HG03196 (cell line): Measurements from ENCODE around the gene TCP11.

Experiments used
- ATAC-seq: cut with Tn5 transposase; IDR thresholded peaks from one replicate; pipeline ENCODE4 v1.9.1; 2021; ENCODE audit not compliant: unreplicated experiment

Gene TCP11

DNA sequence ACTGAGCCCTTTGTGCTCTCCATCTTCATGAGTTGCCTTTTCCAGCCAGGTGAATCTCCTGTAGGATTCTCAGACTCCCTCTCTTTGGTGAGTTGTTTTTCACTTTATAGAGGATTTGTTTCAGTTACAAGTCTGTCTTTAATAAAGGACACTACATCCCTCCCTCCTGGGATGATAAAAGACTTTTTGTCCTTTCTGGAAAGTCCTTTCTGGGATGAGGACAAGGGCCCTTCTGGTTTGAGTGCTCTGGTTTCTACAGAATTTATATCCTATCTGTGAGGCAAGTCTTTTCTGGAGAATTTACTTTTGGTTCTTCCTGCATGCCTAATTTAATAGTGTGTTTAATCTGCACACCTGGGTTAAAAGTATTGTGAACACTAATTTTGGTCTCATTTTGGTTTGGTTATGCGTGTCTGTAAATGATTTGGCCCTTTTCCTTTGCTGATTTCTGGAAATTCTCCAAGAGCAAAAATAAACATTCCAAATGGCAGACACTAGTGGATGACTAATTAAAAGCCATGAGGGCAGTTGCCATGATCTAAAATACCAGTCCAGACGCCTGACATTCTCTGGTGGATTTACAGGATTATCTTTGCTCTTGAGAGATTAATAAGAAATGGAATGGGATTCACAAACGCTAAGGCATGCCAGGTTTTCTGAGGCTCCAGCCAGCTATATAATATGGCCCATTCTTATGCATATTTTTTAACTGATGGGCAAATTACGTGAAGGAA, 44.8 kb downstream of the TCP11 start:
- ATAC-seq, result no peak

DNA sequence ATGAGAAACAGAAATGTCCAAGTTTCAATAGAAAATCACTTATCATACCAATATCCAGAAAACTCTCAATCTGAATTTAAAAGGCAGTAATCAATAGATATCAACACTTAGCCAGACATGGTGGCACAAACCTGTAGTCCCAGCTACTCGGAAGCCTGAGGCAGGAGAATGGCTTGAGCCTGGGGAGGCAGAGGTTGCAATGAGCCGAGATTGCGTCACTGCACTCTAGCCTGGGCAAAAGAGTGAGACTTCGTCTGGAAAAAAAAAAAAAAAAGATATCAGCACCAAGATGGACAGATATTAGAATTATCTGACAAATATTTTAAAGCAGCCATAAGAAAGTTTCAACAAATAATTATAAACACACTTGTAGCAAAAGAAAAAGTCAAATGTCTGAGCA, 47.0 kb downstream of the TCP11 start:
- no peak for ATAC-seq

DNA sequence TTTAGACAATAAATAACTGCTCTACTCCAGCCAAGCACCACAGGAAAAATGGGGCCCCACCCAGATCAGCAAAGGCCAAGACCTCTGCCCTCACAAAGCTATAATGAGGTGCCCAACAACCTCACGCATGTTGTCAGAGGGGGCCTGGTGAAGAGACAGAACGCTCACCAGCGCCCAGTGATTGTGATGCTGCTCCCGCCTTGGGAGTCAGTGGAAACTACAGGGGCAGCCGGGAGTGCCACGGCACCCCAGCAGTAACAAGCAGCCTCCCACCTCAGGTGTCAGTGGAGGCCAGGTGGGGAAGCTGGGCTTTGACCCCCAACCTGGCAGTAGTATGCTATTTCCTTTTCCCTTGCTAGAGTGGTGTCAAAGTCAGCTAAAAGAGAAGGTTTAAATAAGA, 47.4 kb downstream of the TCP11 start:
- no peak for ATAC-seq

DNA sequence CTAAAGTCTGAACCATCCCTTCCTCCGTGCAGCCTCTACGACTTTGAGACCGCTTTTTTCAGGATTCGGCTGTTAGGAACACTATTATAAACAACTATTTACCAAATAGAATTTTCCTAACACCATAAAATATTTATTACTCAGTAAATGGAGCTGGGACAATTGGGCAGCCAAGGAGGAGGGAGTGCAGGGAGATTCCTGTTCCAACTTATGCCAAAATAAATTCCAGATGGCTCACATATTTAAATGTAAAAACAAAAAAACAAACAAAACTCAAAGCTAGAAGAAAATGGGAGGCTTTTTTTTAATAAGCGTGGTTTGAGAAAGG, 48.1 kb downstream of the TCP11 start:
- ATAC-seq, result no peak

DNA sequence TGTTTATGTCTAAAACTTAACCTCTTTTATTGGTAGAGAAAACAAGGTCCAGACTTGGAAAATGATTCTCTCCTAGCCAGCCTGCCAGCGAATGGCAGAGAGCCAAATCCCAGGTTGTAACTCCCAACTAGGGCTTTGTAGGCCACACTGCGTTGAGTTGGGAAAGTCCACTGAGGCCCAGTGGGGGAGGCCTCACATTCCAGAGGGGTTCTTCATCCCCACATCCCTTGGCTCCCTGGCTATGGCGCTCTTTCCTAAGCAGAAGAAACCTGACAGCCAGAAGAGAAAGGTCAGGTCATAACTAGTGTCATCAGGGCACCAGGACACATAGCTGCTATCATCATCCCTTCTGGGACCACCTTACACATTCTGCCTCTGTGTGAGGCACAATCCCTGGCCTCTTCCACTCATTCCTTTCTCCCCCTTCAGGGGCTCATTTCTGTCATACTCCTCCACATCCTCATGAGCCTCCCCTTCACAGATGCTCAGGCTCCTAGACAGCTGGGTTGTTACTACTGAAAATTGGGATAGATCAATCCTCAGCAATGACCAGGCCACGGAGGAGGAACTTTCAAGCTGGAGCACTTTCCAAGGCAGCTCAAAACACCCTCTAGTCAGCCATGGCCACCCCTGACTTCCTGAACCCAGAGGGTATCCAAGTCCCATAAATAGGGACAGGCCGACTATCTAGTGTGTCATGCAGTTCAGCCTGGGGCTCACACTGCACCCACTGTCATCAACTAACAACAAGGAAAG, 48.6 kb downstream of the TCP11 start:
- ATAC-seq, result no peak

DNA sequence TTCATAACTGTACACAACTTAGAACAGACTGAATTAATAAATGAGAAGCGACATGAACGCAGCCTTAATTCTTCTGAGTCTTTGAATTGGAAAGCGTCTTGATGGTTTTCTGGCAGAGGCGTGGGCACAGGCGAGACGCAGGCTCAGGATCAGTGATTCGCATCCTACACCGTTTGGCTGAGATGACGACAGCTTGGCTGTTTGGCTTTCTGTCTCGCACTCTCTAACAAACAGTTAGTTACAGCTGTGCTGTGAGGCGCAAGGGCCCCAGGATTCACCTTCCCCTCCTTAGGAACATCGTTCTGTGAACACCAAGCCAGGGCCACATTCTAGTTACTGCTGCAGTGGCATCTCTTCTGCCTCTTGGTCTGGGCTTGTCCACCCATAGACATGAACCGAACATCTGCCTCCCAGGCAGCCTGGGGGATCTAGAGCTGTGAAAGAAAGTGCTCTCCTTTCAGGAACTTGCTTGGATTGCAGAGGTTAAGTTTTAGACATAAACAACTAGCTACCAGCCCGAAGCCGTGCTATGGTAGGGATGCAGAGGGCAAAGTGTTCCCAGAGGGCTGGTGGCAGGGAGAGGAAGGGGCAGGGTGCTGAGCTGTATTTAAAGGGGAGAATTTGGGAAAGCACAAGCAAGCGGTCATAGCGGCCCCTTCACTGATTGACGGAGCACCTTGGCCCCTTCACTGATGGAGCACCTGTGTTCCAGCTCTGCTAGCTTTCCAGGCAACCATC, 49.6 kb downstream of the TCP11 start:
- ATAC-seq, result no peak

DNA sequence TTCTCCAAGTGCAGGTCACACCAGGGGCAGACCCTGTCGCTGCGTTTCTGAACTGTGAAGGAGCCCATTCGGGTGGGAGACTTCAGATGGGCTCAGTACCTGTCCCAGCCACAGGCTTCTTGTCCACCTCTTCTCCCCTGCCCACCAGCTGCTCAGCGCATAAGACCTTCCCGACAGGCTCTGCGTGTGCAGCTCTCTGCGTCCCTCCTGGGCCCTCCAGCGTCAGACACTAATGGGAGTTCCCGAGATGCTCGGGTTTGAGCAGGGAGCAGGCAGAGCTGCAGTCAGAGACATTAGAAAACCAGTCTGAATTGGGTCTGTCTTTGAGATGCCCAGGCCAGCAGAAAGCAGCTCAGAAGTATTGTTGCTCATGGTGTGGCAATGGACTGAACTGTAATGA, 50.4 kb downstream of the TCP11 start:
- ATAC-seq, result no peak

DNA sequence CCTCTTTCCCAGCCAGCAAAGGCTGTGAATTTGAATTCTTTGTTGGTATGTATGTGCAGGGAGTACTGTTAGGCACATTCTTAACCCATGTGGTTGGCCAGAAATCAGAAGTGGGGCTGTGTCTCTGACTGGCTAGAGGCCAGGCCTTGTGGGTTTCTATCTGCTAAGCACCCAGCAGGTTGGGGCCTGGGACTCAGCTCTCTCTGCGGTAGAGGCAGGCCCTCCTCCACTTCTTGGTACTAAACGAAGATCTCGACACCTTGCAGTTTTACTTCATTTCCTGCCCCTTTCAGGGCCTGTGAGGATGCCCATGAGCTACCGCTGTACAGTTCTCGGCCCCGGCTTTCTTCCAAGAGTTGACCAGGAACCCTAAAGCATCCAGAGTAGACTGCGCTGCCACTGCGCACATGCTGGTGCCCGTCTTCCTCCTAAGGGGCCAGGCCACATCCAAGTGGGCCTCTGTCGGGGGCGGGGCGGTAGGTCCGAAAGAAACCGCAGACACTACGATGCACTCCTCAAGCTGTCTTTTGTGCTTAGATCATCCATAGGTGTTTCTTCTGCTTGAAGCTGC, 51.1 kb downstream of the TCP11 start:
- ATAC-seq, result no peak

DNA sequence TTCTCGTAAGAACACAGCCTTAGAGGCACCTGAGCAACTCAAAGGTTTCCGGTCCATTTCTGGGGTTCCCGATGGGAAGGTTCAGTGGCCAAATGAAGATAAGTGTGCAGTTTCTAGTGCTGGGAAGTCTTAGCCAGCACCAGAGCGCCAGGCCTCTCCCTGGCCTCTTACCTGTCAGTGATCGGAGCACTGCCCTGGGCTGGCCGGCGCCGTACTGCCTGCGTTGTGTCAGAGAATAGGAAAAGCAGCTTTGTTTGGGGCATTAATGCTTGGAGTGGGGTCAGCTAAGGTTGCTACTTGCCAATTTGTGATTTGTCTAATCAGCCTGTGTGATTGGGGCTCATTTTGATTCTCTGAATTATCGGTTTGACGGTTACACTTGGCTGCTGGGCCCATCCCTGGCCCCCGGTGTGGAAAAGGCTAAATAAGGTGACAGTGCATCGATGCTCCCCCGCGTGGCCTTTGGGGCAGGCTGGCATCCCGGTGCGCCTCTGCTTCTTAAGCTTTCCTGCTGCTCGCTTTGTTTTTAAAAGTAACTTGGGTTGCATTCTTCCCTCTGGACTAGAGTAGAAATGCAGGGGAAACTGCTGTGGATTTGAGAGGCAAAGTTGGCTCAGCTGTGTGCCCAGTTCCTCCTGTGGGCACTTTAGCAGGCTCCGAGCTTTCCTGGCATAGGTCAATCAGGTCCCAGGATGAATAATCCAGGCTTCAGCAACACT, 51.8 kb downstream of the TCP11 start:
- no peak for ATAC-seq

DNA sequence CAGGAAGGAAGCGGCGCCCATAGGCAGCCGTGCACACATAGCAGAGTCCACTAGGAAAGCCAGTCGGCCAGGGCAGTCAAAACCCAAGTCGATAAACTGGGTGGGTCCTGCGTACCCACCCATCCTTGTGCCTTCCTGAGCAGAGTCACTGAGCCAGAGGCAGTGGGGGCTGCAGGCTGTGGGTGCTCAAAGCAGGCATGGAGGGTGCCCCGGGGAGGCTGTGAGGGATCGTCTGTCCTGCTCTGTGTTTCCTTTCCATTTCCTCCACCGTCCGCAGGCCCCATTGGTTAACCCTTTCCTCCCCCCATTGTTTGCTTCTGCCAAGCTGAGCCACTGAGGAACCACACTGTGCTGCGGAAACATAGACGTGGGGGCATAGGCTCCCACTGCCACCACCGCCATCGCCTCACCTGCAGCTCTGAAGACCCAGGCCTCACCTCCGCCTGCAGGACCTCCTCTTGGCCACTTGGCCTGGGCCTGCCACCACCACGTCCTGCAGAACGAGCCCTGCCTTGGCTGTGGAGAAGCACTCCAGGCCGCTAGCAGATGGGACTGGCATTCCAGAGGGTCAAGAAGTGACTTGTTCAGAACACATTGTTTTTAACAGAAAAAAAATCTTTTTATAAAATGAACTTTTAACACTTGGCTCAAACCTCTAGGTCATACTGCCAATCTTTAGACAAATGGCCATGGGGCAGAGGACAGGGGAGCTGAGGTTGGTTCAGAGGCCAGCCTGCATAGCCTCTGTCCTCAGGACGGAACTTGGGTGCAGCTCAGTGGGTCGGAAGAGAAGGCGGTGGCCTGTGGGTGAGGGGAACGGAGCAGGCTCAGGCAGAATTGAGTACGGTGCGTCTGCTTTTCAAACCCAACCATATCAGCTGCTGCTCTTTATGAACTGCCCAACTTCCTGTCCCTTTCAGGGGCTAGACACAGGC, 52.6 kb downstream of the TCP11 start:
- no peak for ATAC-seq

DNA sequence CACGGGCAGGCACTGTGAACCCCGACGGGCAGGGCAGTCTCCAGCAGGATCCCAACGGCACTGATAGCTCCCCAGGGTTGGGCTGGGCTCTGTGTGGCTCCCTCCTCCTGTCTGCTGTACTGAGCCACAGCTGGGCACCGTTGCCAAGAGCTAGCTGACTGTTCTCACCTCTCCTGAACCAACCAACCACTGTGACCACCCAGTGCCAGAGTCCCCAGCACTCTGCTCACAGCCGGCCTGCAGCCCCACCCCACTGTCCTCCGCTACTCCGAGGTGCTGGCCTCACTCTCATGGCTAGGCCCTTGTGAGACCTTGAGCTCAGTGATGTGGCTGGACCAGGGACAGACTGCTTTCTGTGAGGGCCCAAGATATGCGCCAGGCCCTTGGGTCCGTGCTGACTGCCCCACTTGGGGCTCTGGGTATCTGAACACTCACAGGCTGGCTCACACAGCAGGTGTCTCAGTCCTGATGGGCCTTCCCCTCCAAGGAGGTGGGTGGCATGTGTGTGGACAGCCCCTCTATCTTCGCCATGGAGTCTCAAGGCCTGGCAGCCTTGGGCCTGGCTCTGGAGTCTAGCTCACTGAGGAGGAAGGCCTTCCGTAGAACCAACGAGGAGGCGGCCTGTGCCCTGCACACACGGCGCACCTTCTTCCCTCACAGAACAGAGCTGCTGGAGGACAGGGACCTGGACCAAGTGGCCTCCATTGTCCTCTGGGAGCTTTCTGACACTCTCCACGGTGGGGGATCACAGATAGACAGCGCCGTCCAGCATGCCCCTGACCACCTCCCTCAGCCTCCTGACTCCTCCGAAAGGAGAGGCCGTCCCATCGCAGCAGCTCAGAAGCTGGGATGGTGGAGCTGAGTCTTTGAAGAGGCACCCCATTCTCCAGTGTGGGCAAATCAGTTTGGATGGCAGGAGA, 53.5 kb downstream of the TCP11 start:
- no peak for ATAC-seq

DNA sequence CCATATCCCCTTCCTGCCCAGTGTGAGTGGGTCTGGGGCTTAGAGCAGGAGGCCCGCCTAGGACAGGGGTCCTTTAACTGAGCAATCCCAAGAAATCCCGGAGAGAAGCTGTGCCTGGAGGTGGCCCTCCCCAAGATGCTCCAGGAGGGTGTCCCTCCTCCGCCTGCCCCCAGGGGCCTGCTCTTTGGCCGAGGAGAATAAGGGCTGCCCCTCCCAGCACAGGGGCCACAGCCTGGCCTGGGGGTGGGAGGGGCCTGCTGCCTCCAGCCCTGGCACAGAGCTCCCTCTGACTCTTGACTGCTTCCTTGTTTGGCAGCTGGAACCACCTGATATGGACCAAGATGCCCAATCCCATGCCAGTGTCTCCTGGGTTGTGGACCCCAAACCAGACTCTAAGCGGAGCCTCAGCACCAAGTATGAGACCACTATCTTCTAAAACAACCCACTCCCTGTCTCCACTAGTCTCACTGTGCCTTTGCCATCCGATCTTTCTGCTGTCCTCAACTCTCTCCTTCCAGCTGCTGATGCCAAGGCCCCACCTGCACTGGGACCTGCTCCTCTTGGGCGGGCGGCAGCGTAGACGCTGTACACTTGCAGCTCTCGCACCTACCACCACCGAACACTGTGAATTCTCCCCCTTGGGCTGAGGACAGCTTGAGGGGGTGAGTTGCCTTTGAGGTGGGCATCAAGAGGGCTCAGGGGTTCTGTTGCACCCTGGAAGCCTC, 54.3 kb downstream of the TCP11 start:
- ATAC-seq, result no peak

DNA sequence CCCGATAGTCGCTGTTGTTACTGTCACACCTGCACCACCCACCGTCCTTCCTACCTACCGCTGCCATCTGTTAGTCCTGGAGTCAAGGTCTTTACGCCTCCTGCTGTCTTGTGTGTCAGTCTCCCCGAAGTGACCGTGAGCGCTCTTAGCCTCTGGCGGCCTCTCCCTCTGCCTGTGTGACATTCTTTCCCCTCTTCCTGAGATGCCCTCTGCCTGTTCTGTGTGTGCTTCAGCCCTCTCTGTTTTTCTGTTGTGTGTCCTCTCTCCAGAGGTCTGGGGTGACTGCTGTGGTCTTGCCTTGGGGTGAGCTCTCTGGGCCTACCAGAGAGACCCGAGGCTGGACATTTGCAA, 54.9 kb downstream of the TCP11 start:
- ATAC-seq, result no peak

DNA sequence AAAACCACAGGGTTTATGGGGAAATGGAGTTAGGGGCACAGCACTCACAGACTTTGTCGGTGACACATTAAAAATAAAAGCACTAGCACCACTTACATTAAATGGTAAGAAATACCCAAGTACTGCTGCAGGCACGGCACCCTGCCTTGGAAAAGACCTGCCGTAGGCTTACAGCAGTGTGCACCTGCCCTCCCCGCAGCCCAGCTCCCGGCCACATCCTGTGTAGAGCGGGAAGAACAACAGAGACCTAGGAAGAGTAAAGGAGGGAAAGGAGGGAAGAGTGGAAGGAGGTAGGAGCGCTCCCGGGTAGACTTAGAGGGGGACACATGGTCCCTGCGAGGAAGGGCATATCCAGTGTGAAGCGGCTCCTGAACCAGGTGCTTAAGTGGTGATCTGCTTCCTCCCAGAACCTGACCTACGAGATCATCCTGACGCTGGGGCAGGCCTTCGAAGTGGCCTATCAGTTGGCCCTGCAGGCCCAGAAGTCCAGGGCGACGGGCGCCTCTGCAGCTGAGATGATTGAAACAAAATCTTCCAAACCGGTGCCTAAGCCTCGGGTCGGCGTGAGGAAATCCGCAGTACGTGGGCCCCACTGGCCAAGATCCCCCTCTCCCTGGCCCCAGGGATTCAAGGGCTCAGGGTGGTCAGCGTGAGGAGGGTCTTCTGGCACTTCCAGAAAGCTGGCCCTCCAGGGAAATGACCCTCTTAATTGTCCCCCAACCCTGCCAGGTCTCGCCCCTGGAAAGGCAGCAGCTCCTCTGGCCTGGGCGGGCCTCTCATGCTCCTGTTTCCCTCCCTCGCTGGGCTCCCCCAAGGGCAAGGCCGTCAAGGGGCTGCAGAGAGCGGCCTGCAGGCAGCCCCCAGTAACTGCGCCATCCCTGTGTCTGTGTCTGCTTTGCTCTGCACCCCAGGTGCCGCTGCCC, 55.5 kb downstream of the TCP11 start:
- no peak for ATAC-seq

DNA sequence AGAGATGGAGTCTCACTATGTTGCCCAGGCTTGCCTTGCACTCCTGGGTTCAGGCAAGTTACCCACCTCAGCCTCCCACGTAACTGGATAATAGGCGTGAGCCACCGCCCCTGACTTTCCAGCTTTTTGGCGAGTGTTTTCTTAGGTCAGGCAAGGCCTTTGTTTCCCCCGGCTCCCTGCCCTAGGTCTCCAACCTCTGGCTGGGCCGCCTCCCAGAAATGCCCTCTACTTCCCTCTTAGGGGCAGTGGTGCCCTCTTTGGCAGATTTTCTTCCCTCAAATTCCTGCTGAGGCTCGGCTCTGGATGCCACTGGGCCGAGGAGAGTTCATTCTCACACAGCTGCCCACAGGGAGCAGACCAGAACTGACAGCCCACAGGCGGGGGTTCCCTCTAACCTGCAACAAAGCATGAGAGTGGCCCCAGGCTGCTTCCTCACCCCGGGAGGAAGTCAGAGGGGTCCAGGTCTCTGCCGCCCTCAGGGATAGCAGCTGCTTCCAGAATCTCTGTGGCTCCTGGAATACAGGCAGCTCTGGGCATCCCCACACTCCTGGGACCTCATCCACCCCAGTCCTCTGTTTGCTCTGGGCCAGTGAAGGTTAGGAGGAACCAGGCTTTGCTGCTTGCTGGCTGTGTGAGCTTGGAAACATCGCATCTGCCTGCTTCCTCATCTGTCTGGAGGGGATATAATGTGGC, 56.5 kb downstream of the TCP11 start:
- ATAC-seq, result no peak

DNA sequence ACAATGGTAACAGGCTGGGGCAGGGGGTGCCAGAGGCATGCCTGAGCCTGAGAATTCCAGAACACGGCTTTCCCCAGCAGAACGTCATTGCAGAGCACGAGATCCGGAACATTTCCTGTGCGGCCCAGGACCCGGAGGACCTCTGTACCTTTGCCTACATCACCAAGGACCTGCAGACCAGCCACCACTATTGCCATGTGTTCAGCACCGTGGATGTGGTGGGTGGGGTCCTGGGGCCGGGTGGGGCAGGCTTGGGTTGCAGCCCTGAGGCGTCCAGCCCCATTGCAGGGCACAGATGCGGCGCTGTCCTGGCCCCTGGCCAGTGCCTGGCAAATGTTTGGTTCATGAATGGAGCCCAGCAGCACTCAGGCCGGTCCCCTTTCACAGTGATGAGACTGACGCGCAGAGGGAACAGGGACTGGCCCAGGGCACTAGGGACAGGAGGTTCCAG, 57.1 kb downstream of the TCP11 start:
- ATAC-seq, result no peak

DNA sequence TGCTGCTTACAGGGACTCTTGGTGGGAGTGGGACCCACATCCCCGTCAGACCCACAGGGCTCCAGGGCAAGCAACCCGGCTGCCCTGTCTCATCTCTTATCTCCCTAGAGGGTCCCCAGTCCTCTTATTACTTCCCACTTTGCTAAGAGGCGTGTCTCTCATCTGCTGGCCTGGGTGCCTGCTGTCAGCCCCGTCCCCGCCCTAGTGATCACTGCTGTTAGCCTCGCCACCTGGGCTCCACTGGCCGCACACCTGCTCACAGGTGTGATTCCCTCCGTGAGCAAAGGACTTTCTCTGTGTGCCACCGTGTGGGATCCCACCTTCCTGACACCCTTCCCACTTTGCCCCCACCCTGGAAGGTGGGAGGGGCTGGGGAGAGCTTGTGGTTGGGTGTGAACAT, 57.6 kb downstream of the TCP11 start:
- no peak for ATAC-seq
